ENCODE measurements around the gene PLAGL1. TPM values are rescaled to one million over a fixed set of nuclear protein-coding genes. Genes with fewer than 3 reads are reported as not detected.

The PLAGL1 gene
- total and polyA plus RNA-seq, 2 of the 8 experiments (the other 6 are each of a cell fraction or from before 2014, with no cell fraction given): 0.94 to 1.1 TPM

- 47% methylated on average over 5 of the region's 5 CpGs; no CpG with 5 or more reads in 1 of the 2 experiments for whole genome bisulfite sequencing, 2 experiments (ENCODE audit: extremely low coverage in 1 of 2, insufficient coverage in 1 of 2, insufficient read length in 1 of 2, insufficient replicate concordance in 2 of 2, low coverage in 1 of 2, low lambda C conversion rate in 2 of 2, missing lambda C conversion rate in 1 of 2)
- CTCF ChIA-PET (ENCODE audit: partially characterized antibody): interaction anchor here (1.3 to 1.9 kb wide), 5 partner anchors 9 to 46 kb away, joined by 4 to 19 read pairs (median 5); no protein-coding TSS in a partner anchor
- Histone ChIP-seq H3K23ac (ENCODE audit: insufficient read length) (no peak overlapping the region), H3K27me3 (replicated peaks in 1 of 4; ENCODE audit: control insufficient read depth in 3 of 4, extremely low read depth in 1 of 4, insufficient read depth in 3 of 4, low read length in 3 of 4) (peaks cover 87 to 95% (median 94%) of the 10 kb centered on the region in 4 experiments), H2BK20ac (ENCODE audit: low read length) (no peak overlapping the region), H3K4me2 (ENCODE audit: insufficient read depth in 1 of 2, low read depth in 2 of 2, low read length in 2 of 2) (no peak overlapping the region), H3K9me3 (ENCODE audit: insufficient read depth in 2 of 2, low read depth in 1 of 2, low read length in 1 of 2) (no peaks in the 10 kb centered on the region), H3K36me3 (ENCODE audit: control insufficient read depth in 2 of 4, insufficient read depth in 4 of 4, low read length in 3 of 4) (no peaks in the 10 kb centered on the region), H2BK12ac (ENCODE audit: low read depth, low read length) (no peak overlapping the region), H3K18ac (ENCODE audit: extremely low read depth, low read length) (no peak overlapping the region), H4K8ac (ENCODE audit: extremely low read depth, insufficient read depth, low read length) (no peak overlapping the region), H3K27ac (ENCODE audit: low read depth, low read length) (no peak overlapping the region), H3K79me2 (ENCODE audit: control insufficient read depth in 1 of 2, insufficient read depth in 2 of 2, low read length in 2 of 2) (no peaks in the 10 kb centered on the region), H2BK5ac (ENCODE audit: low read depth, low read length) (no peak overlapping the region), H2BK15ac (ENCODE audit: low read length) (no peak overlapping the region), H3K4me1 (replicated peaks in 1 of 4; ENCODE audit: control insufficient read depth in 3 of 4, insufficient read depth in 4 of 4, low read length in 3 of 4) (peaks cover 8 to 33% (median 22%) of the 10 kb centered on the region in 4 experiments; a peak in 6 of 7 replicates), H3K4ac (replicated peaks; ENCODE audit: insufficient read length, low read depth, low read length) (no peak overlapping the region), H3K79me1 (ENCODE audit: low read depth, low read length) (no peaks in the 10 kb centered on the region), H4K20me1 (replicated peaks in 1 of 2; ENCODE audit: control insufficient read depth in 1 of 2, insufficient read depth in 2 of 2, low read length in 2 of 2) (peaks cover 7 to 8% of the 10 kb centered on the region in 2 experiments), H4K5ac (ENCODE audit: insufficient read length, low read depth, low read length) (no peak overlapping the region), H3K4me3 (ENCODE audit: extremely low read depth in 1 of 4, insufficient read depth in 2 of 4, low read depth in 3 of 4, low read length in 4 of 4) (no peak overlapping the region), H2AK5ac (ENCODE audit: low read depth, low read length) (no peak overlapping the region), H4K91ac (replicated peaks; ENCODE audit: insufficient read length, low read length) (no peak overlapping the region), H3K56ac (replicated peaks; ENCODE audit: insufficient read length, low read depth, low read length) (no peak overlapping the region), H2AFZ (ENCODE audit: low read length) (no peak overlapping the region), H3K9ac (replicated peaks in 1 of 4; ENCODE audit: extremely low read depth in 1 of 4, low read depth in 3 of 4, low read length in 3 of 4) (no peak overlapping the region), H3K14ac (ENCODE audit: insufficient read length) (no peak overlapping the region), H2BK120ac (replicated peaks; ENCODE audit: low read depth, low read length) (no peak overlapping the region), H3K23me2 (ENCODE audit: low read depth, low read length) (no peaks in the 10 kb centered on the region)
- DNase-seq (ENCODE audit: low read depth in 1 of 2, low spot score in 2 of 2): no peak
- no peak for FAIRE-seq
- POLR2A ChIA-PET (ENCODE audit: partially characterized antibody): no interaction called here
- no peak for TF ChIP-seq SP4 (IDR thresholded peaks at IDR 0.05; ENCODE audit: low read length)
These were observed 40.2 kb downstream of the PLAGL1 start for GRCh38 chr6:143967706-143968376.
